ENCODE data around the gene POTEC.
"Not testable (repeated sequence)": the region's sequence is repeated elsewhere in the genome, so short reads cannot be mapped to it uniquely, and the experiment has no call there.

The POTEC gene

DNA sequence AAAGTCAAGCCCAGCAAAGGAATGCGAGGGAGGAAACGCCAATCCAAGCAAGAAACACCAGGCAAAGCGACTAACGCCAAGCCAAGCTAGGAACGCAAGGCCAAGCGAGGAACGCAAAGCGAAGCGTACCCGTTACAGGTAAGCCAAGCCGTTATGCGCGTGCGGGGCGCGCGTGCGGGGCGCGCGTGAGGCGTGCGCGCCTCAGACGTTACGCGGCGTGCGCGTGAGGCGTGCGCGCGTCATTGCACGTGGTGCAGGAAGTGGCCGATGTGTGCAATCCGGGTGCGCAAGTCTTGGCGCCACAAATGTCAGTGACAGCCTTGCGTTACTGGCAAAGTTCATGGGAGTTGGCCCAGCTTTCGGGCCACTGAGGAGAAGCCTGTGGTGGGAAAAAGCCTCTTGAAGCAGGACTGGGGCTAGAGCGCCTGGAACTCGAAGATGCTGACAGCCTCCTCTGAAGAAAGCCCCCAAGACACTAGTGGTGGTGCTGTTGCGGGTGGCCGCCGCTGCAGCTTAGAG is at the start of gene POTEC:
Gene POTEC, minus strand, starts transcription at position 155 of the 519 bp plus-strand sequence. CDS start 454 bp downstream, outside the sequence.
- not testable (repeated sequence) for H3K4me1 Mint-ChIP-seq (ENCODE audit: low read depth); H3K27ac Mint-ChIP-seq

DNA sequence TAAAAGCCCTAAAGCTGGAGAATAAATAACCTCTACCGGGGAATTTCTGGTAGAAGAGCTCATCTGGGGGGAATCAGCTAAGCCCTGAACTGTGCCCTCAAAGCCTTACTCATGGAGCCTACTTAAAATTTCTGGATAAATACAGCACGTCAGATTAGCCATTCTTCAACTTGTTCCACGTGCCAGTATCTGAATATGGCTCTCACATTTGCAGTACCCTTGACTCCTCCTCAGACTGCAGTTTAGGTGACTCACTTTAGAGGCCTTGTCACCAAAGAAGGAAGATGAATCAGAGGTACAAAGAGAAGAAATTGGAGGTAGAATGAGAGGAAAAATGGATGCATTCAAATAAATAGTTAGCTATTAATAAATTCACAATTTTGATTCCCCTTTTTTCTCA is 34.6 kb upstream of the POTEC start:
- H3K27me3 Mint-ChIP-seq, result no peaks in the 10 kb centered on the region
- H3K36me3 Mint-ChIP-seq (ENCODE audit: low read depth), result no peaks in the 10 kb centered on the region
- no peaks in the 10 kb centered on the region for H3K4me1 Mint-ChIP-seq (ENCODE audit: low read depth)
- intact Hi-C loops (cut with micrococcal nuclease), result no loop called here
- H3K4me3 Mint-ChIP-seq, result no peak overlapping the region
- no peak overlapping the region for H3K27ac Mint-ChIP-seq
- peaks cover 15% of the 10 kb centered on the region for H3K9me3 Mint-ChIP-seq

More for the DNA sequence above, at the start of gene POTEC:
- H3K9me3 Mint-ChIP-seq, result peaks cover 17% of the 10 kb centered on the region
- H3K36me3 Mint-ChIP-seq (ENCODE audit: low read depth); H3K27me3 Mint-ChIP-seq; H3K4me3 Mint-ChIP-seq; intact Hi-C loops (cut with micrococcal nuclease): not testable (repeated sequence)

DNA sequence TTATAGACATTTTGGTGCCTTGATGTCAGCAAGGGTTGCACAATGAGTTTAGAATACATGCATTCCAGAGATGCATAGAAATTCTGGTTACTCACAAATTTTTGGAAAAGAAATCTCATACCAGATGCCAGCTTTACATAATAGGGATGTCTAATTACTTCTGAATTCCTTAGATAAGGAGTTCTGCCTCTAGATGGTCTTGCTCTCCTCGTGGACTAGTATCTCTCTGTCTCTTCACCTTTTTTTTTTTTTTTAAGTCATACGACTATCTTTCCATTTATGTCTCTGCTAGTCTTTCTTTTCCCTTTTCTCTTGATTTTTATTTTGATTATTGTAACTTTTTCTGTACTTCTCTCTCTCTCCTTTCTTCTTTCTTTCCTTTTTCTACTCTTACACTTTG is 16.1 kb upstream of the POTEC start:
- intact Hi-C loops (cut with micrococcal nuclease); H3K27me3 Mint-ChIP-seq; H3K4me3 Mint-ChIP-seq; H3K36me3 Mint-ChIP-seq (ENCODE audit: low read depth); H3K4me1 Mint-ChIP-seq (ENCODE audit: low read depth); H3K9me3 Mint-ChIP-seq; H3K27ac Mint-ChIP-seq: not testable (repeated sequence)

DNA sequence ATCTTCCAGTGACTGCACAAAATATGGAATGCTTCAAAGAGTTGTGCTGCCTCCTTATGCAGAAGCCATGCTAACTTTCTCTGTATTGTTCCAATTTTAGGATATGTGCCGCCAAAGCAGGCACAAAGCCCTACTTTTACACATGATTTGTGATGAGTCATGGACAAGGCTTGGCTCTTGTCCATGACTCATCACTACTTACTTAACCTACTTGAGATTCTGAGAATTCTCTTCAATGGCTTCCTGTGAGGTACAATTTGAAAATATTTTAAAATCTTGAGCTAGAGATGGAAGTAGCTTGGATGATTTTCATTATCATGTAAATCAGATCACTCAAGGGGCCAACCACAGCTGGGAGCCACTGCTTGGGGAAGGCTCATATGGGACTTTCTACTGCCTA is 11.7 kb downstream of the POTEC start:
- H3K9me3 Mint-ChIP-seq; H3K27ac Mint-ChIP-seq; H3K27me3 Mint-ChIP-seq; H3K36me3 Mint-ChIP-seq (ENCODE audit: low read depth); intact Hi-C loops (cut with micrococcal nuclease); H3K4me3 Mint-ChIP-seq; H3K4me1 Mint-ChIP-seq (ENCODE audit: low read depth): not testable (repeated sequence)

DNA sequence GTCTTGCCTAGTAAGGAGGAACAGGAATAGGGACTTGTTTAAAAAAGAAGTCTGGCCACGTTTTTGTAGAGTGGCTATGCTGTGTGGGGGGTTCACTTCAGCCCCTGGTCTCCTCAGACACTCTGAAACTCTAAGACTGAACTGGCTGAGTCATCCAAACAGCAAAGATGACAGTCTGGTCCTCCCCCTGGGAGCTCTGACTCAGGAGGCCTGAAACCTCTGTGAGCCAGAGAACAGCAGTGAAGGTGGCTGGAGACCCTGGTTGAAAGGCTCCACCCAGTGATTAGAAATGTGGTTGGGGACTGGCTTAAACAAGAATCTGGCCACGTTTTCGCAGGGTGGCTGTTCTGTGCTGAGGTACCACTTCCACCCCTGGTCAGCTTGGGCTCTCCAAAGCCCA is 32.7 kb downstream of the POTEC start:
- H3K4me1 Mint-ChIP-seq (ENCODE audit: low read depth); H3K27me3 Mint-ChIP-seq; H3K4me3 Mint-ChIP-seq; H3K9me3 Mint-ChIP-seq; H3K27ac Mint-ChIP-seq; H3K36me3 Mint-ChIP-seq (ENCODE audit: low read depth); intact Hi-C loops (cut with micrococcal nuclease): not testable (repeated sequence)

DNA sequence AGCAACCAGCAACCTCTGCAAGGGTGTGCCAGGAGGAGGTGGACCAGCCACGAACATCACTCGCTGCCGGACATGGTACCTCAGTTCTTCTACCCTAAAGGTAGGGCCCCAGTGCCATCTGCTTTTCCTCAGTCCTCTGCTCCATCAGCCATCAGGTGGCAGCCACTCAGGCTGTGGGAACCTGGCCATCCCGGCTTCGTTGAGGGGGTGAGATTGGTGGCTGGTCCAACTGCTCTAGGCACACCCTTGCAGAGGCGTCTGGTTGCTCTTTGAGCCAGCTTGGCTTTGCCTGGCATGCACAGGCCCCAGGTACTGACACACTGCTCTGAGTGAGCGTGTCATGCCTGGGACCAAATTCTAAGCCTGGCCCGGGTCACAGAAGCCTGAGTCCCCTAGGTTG is 39.7 kb downstream of the POTEC start:
- intact Hi-C loops (cut with micrococcal nuclease); H3K9me3 Mint-ChIP-seq; H3K4me3 Mint-ChIP-seq; H3K27me3 Mint-ChIP-seq; H3K4me1 Mint-ChIP-seq (ENCODE audit: low read depth); H3K36me3 Mint-ChIP-seq (ENCODE audit: low read depth); H3K27ac Mint-ChIP-seq: not testable (repeated sequence)

DNA sequence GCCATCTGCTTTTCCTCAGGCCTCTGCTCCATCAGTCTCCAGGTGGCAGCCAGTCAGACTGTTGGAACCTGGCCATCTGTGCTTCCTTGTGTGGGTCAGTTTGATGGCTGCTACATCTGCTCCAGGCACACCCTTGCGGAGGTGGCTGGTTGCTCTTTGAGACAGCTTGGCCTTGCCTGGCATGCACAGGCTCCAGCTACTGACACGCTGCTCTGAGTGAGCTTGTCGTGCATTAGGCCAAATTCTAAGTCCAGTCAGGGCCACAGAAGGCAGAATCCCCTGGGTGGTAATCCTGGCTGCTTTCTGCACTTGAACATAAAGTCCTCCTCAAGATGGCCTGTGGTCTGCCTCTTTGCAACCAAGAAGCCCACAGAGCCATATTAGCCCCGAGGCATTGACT is 41.5 kb downstream of the POTEC start:
- H3K4me1 Mint-ChIP-seq (ENCODE audit: low read depth); H3K4me3 Mint-ChIP-seq; H3K27ac Mint-ChIP-seq; H3K36me3 Mint-ChIP-seq (ENCODE audit: low read depth); H3K9me3 Mint-ChIP-seq; intact Hi-C loops (cut with micrococcal nuclease); H3K27me3 Mint-ChIP-seq: not testable (repeated sequence)

DNA sequence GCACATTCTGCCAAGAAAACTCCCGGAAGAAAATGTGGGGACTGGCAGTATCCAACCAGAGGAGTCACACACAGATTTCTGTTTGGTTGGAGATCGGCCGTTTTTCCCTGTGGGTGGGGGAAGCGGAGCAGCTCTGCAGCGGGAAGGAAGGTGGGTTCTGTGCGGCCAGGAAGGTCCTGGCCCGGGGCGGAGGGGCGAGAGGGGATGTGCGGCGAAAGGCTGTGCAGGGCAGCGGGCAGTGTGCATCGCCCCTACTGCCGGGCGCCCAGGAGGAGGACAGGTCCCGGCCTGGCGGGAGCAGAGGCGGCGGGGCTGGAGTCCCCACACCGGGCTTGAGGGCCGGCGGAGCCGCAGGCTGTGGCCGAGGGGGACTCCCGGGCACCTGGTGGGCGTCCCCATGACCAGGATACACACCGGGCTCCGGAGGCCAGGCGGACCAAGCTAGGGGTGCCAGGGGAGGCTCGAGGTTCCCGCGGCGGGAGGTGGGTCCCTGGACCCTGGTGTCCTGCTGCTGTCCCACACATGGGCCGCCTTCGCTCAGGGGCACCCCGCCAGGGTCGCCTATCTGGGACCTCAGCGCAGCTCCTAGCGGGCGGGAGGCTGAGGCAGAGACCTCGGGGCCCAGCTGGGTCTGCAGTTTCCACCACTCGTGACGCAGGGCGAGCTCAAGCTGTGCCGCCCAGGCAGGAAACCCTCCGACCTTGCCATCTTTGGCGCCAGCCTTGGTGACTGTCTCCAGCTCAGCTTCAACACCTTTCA is 54.0 kb downstream of the POTEC start:
- peaks cover 23% of the 10 kb centered on the region for H3K9me3 Mint-ChIP-seq
- H3K4me3 Mint-ChIP-seq; H3K4me1 Mint-ChIP-seq (ENCODE audit: low read depth); H3K36me3 Mint-ChIP-seq (ENCODE audit: low read depth); H3K27ac Mint-ChIP-seq; H3K27me3 Mint-ChIP-seq; intact Hi-C loops (cut with micrococcal nuclease): not testable (repeated sequence)

DNA sequence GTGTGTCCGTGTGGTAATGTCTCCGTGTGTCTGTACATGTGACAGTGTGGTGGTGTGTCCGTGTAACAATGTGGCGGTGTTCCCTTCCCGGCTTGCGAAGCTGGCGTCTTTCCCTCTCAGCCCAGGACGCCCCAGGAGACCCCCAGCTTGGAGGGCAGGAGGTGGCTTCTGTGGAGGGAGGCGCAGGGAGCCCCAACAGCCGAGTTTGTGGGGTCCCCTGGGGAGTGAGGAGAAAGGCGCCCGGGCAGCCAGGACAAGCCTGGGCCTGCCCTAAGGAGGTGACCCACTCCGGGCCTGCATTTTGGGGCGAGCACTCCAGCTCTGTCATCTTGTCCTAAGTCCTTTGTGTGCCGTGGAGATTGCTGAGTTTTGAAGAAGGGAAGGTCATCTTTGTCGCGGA is 54.6 kb downstream of the POTEC start:
- H3K4me1 Mint-ChIP-seq (ENCODE audit: low read depth); H3K27me3 Mint-ChIP-seq; H3K4me3 Mint-ChIP-seq; H3K27ac Mint-ChIP-seq; H3K36me3 Mint-ChIP-seq (ENCODE audit: low read depth); intact Hi-C loops (cut with micrococcal nuclease): not testable (repeated sequence)
- peaks cover 23% of the 10 kb centered on the region for H3K9me3 Mint-ChIP-seq

DNA sequence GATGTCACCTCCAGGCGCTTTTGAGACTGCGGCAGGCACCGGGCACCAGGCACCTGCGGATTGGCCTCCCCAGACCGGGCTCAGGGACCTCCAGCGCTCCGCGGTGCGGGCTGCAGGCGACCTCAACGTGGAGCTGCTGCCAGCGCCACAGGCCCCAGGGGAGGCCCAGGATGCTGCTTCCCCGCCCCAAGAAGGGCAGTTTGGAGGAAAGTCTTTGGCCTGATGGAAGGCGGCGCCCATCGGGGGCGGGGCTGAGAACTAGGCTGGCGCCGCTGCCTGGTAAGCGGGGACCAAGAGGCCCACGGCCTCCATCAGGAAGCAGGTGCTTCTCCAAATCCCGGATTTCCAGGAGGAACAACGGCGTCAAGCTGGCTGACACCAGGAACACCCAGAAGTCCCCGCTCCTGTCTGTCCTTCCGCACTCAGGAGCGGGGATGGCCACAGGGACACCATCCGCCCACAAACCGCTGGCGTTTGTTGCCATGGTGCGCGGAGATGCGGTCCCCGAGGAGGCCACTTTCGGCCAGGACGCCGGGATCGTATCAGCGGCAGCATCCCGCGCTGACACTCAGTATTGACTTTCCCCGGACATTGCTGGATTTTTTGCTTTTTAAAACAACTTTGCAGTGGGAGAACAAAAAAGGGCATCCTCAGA is 56.3 kb downstream of the POTEC start:
- H3K27me3 Mint-ChIP-seq; intact Hi-C loops (cut with micrococcal nuclease); H3K4me1 Mint-ChIP-seq (ENCODE audit: low read depth); H3K27ac Mint-ChIP-seq; H3K4me3 Mint-ChIP-seq; H3K36me3 Mint-ChIP-seq (ENCODE audit: low read depth): not testable (repeated sequence)
- H3K9me3 Mint-ChIP-seq, result peaks cover 23% of the 10 kb centered on the region

DNA sequence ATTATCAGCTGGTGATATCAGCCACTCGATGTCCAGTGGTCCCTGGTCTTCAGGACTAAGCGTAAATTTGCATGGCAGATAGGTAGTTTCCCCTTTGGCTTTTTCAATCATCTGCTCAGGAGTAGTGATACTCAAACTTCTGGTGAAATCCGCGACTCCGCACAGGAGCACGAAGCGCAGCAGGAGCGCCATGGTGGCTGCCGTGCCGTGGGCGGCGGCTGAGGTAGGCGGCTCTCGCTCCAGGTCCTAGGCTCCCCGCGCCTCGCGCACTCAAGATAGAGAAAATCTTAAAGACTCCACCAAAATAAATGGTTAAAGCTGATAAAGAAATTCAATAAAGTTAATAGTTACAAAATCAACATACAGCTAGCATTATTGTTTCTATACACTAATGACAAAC is 64.3 kb downstream of the POTEC start:
- H3K36me3 Mint-ChIP-seq (ENCODE audit: low read depth); H3K27me3 Mint-ChIP-seq; H3K27ac Mint-ChIP-seq; intact Hi-C loops (cut with micrococcal nuclease); H3K4me3 Mint-ChIP-seq; H3K9me3 Mint-ChIP-seq; H3K4me1 Mint-ChIP-seq (ENCODE audit: low read depth): not testable (repeated sequence)

DNA sequence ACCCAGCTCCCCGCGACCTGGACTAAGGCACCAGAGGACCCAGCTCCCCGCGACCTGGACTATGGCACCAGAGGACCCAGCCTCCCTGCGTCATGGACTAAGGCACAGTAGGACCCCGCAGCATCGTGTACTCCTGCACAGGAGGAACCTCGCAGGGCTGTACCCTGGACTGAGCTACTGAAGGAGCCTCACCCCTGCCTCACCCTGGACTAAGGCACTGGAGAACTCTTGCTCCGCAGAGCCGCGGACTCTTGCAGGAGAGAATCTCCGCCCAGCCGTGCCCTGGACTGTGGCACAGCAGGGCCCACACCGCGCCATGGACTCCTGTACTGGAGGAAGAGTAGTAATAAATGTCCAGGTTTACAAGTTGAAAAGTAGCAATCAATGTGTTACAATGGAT is 67.9 kb downstream of the POTEC start:
- H3K4me1 Mint-ChIP-seq (ENCODE audit: low read depth); H3K4me3 Mint-ChIP-seq; intact Hi-C loops (cut with micrococcal nuclease); H3K27me3 Mint-ChIP-seq; H3K36me3 Mint-ChIP-seq (ENCODE audit: low read depth); H3K27ac Mint-ChIP-seq: not testable (repeated sequence)
- peaks cover 10% of the 10 kb centered on the region for H3K9me3 Mint-ChIP-seq

DNA sequence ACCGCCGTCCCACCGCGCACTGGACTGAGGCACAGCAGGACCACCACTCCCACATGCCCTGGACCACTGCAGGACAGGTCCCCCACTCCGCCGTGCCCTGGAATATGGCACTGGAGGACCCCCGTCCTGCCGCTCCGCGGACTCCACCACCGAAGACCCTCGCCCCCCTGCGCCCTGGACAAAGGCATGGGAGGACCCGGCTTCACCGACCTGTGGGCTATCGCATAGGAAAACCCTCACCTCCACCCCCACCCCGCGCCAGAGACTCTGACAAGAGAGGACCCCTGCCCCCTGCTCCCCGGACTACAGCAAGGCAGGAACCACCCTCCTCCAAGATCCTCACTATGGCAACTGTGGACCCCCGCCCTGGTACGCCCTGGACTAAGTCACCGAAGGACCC is 68.6 kb downstream of the POTEC start:
- H3K27me3 Mint-ChIP-seq; intact Hi-C loops (cut with micrococcal nuclease); H3K36me3 Mint-ChIP-seq (ENCODE audit: low read depth); H3K4me1 Mint-ChIP-seq (ENCODE audit: low read depth); H3K4me3 Mint-ChIP-seq; H3K27ac Mint-ChIP-seq: not testable (repeated sequence)
- peaks cover 10% of the 10 kb centered on the region for H3K9me3 Mint-ChIP-seq

DNA sequence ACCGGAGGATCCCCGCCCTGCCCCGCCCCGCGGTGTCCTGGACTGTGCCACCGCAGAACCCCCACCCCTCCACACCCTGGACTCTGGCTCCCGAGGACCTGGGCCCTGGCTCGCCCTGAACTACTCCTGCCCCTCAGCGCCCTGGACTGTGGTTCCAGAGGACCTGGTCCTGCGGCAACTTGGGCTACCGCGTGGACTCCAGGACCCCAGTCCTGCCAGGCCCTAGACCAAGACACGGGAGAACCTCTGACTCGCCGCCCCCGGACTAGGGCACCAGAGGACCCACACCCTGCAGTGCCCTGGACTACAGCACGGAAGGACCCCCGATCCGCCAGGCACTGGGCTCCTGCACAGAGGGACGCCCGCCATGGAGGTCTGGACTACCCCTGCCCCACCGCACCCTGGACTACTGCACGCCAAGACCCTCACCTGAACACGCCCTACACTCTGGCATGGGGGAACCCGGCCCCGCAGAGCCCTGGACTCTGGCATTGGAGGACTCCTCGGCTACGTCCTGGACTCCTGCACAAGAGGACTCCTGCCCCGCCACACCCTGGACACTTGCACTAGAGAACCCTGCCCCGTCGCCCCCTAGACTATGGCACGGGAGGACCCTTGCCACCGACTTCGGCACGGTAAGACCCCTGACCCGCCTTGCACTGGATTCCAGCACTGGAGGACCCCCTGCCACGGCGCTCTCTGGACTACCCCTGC is 69.2 kb downstream of the POTEC start:
- H3K27me3 Mint-ChIP-seq; intact Hi-C loops (cut with micrococcal nuclease); H3K4me1 Mint-ChIP-seq (ENCODE audit: low read depth); H3K4me3 Mint-ChIP-seq; H3K27ac Mint-ChIP-seq; H3K36me3 Mint-ChIP-seq (ENCODE audit: low read depth): not testable (repeated sequence)
- peaks cover 10% of the 10 kb centered on the region for H3K9me3 Mint-ChIP-seq

All from dendritic cell treated with granulocyte-macrophage colony-stimulating factor and Interleukin-4, amounts not matched to agents 40 ng/mL and 50 ng/mL, for 4 days (primary cell).